ENCODE results near the gene ERAP2. TPM values are rescaled to one million over a fixed set of nuclear protein-coding genes. Genes with fewer than 3 reads are reported as not detected.

Gene ERAP2
- total and polyA plus RNA-seq, 10 of the 15 experiments (the other 5 are each of a cell fraction or from before 2014, with no cell fraction given) = 4.0 to 28.7 (median 11.7) TPM

DNA sequence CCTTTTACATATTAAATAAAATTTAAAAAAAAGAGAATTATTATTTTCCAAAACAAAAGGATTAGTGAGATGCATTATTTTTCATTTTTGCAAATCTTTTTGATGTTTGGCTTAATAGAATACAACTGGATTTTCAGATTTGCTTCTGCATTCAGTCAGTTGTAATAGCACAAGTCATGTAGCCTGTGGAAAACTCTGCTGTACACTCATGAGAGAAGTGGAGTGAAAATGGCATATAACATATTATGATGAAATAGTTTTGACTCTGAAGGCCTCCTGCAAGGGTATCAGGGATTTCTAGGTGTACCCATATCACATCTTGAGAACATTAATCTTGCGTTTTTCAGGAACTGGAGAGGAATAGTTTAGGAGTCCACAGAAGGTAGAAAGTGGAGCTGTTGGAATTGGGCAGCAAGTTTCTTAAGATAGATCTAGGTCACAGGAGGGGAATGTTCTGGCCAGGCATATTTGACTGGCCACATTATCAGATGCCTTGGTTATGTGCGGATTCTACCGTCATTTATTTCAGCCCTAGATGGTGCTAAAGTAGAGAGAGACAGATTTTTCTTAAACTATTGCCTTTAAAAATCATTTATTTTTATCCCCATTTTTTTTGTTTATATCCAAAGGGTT lies 75.9 kb downstream of the ERAP2 start (continued):
- TF ChIP-seq ZBTB11 (CRISPR knock-in tag; IDR thresholded peaks at IDR 0.05) = no peak
- no peak for TF ChIP-seq ATF7 (IDR thresholded peaks at IDR 0.05; ENCODE audit: low read depth)
- TF ChIP-seq ZNF622 (IDR thresholded peaks at IDR 0.05) = no peak
- no peak for TF ChIP-seq IKZF2 (IDR thresholded peaks at IDR 0.05)
- no peak for TF ChIP-seq SUZ12 (IDR thresholded peaks at IDR 0.05; ENCODE audit: unreplicated experiment)
- no peak for TF ChIP-seq USF2 (IDR thresholded peaks at IDR 0.05; ENCODE audit: borderline replicate concordance, low read depth, low read length)
- TF ChIP-seq BHLHE40 (IDR thresholded peaks at IDR 0.05; ENCODE audit: borderline replicate concordance in 1 of 2, low read depth in 2 of 2, low read length in 1 of 2) = no peak
- no peak for TF ChIP-seq EGR1 (IDR thresholded peaks at IDR 0.05; ENCODE audit: borderline replicate concordance in 1 of 2, low read depth in 2 of 2, low read length in 2 of 2)
- no peak for TF ChIP-seq ZNF274 (IDR thresholded peaks at IDR 0.05; ENCODE audit: insufficient read depth, insufficient read length)
- TF ChIP-seq PRDM15 (CRISPR knock-in tag; IDR thresholded peaks at IDR 0.05) = no peak
- no peak for TF ChIP-seq TARDBP (IDR thresholded peaks at IDR 0.05; ENCODE audit: borderline replicate concordance)
- TF ChIP-seq NR2C2 (IDR thresholded peaks at IDR 0.05; ENCODE audit: borderline replicate concordance, control insufficient read depth, insufficient read length, low read depth) = no peak

Data from GM12878 (cell line).